B cell (primary cell): Measurements from ENCODE around the gene ABCB7. TPM values are rescaled to one million over a fixed set of nuclear protein-coding genes. Genes with fewer than 3 reads are reported as not detected.

Source experiments
- ATAC-seq: fragments of 200-7000 bp; cut with Tn5 transposase; one replicate; pipeline ENCODE4 v1.10.0; 2021; ENCODE audit warnings: low read depth, mild to moderate bottlenecking, moderate number of reproducible peaks, moderate library complexity
- CTCF ChIA-PET: fragments of 350-600 bp; sonication (Branson Sonifier 250); formaldehyde crosslinking; loops from one replicate; lab custom pipeline; 2021; ENCODE audit warnings: antibody characterized with exemption, inconsistent platforms; lab: Charles Lee
- POLR2A ChIA-PET: fragments of 350-600 bp; sonication (Branson Sonifier 250); formaldehyde crosslinking; loops from one replicate; lab custom pipeline; 2021; ENCODE audit warnings: antibody characterized with exemption; lab: Charles Lee
- DNase-seq: peaks from one replicate; pipeline ENCODE4 v3.0.0; 2013
- H2AFZ ChIP-seq: 2 replicates; pipeline ENCODE4 v1.6.1; 2012; ENCODE audit warnings: mild to moderate bottlenecking, low read depth, low read length; ENCODE audit not compliant: insufficient read depth, poor library complexity, severe bottlenecking
- H3K27ac ChIP-seq, 2 donors: 1 replicate in 1 of 2; 2 replicates in 1 of 2; pipeline ENCODE4 v1.5.1; 2012 to 2013; ENCODE audit warnings: low read length in 2 of 2, mild to moderate bottlenecking in 2 of 2, moderate library complexity in 1 of 2
- H3K27me3 ChIP-seq, 4 experiments: fragments of 200-600 bp in 1 of 4; sonication (generic) in 1 of 4; replicated peaks in 1 of 4; 1 replicate in 2 of 4; 2 replicates in 2 of 4; pipeline versions ENCODE4 v1.6.1 to v1.7.0; 2013 to 2016; ENCODE audit warnings: low read length in 3 of 4, mild to moderate bottlenecking in 2 of 4, mixed read lengths in 1 of 4, moderate library complexity in 1 of 4; ENCODE audit not compliant: insufficient read depth in 4 of 4, control insufficient read depth in 3 of 4; ENCODE audit errors: control extremely low read depth in 1 of 4
- H3K36me3 ChIP-seq, 2 experiments: replicated peaks in 1 of 2; 1 replicate in 1 of 2; 2 replicates in 1 of 2; pipeline versions ENCODE4 v1.6.1 to v1.7.1; 2013; ENCODE audit warnings: low read length in 1 of 2; ENCODE audit not compliant: insufficient read depth in 2 of 2, control insufficient read depth in 1 of 2; ENCODE audit errors: control extremely low read depth in 1 of 2, extremely low read depth in 1 of 2
- H3K4me1 ChIP-seq, 2 donors: fragments of 200-600 bp in 1 of 2; sonication (generic) in 1 of 2; 1 replicate in 1 of 2; 2 replicates in 1 of 2; pipeline versions ENCODE4 v1.5.1 to v1.6.1; 2013 to 2017; ENCODE audit warnings: low read length in 2 of 2; ENCODE audit not compliant: control insufficient read depth in 2 of 2, insufficient read depth in 2 of 2
- H3K4me2 ChIP-seq: replicated peaks from 2 replicates; pipeline ENCODE3; 2012; ENCODE audit warnings: mild to moderate bottlenecking, low read depth, low read length; ENCODE audit not compliant: poor library complexity, severe bottlenecking
- H3K4me3 ChIP-seq, 5 experiments: fragments of 200-600 bp in 1 of 5; sonication (generic) in 1 of 5; 1 replicate in 3 of 5; 2 replicates in 2 of 5; pipeline versions ENCODE4 v1.5.1 to v1.7.0; 2011 to 2016; ENCODE audit warnings: low read length in 4 of 5, mild to moderate bottlenecking in 4 of 5, low read depth in 2 of 5, control low read depth in 1 of 5, moderate library complexity in 1 of 5; ENCODE audit not compliant: insufficient read depth in 1 of 5; ENCODE audit errors: control extremely low read depth in 1 of 5, extremely low read depth in 1 of 5
- H3K79me2 ChIP-seq: fragments of 200-600 bp; sonication (generic); one replicate; pipeline ENCODE4 v1.6.0; 2016; ENCODE audit warnings: low read length; ENCODE audit not compliant: control insufficient read depth, insufficient read depth
- H3K9ac ChIP-seq: fragments of 200-600 bp; sonication (generic); 2 replicates; pipeline ENCODE4 v1.6.1; 2017; ENCODE audit warnings: mild to moderate bottlenecking, low read length, moderate library complexity
- H3K9me3 ChIP-seq, 3 donors: one replicate each; pipeline versions ENCODE4 v1.6.1 to v1.7.1; 2013; ENCODE audit warnings: low read length in 2 of 3; ENCODE audit not compliant: control insufficient read depth in 2 of 3, insufficient read depth in 1 of 3; ENCODE audit errors: control extremely low read depth in 1 of 3
- H4K20me1 ChIP-seq: 2 replicates; pipeline ENCODE4 v1.6.0; 2012; ENCODE audit warnings: mild to moderate bottlenecking, low read length; ENCODE audit not compliant: insufficient read depth, control insufficient read depth, poor library complexity, severe bottlenecking
- H3K27ac Mint-ChIP-seq: one replicate; pipeline ENCODE4 v1.8.0; 2021; ENCODE audit warnings: mixed read lengths
- H3K27me3 Mint-ChIP-seq: one replicate; pipeline ENCODE4 v1.8.0; 2021; ENCODE audit warnings: mixed read lengths
- H3K4me1 Mint-ChIP-seq: one replicate; pipeline ENCODE4 v1.8.0; 2021; ENCODE audit warnings: mixed read lengths
- H3K4me3 Mint-ChIP-seq: one replicate; pipeline ENCODE4 v1.8.0; 2021; ENCODE audit warnings: mixed read lengths
- H3K9me3 Mint-ChIP-seq: one replicate; pipeline ENCODE4 v1.8.0; 2022; ENCODE audit warnings: mixed read lengths; ENCODE audit not compliant: insufficient read depth
- EZH2 ChIP-seq: IDR thresholded peaks from 2 replicates; pipeline ENCODE4 v1.6.1; 2012; ENCODE audit warnings: borderline replicate concordance, low read depth, mild to moderate bottlenecking, moderate library complexity, low read length; ENCODE audit not compliant: insufficient read depth, poor library complexity, severe bottlenecking
- WGBS: methylation state at CpG from one replicate; pipeline ENCODE4 v1.1.5; 2013; ENCODE audit warnings: missing lambda C conversion rate; ENCODE audit not compliant: insufficient coverage; 5-methylcytosine and 5-hydroxymethylcytosine counted together
- intact Hi-C: fragments of 100-400 bp; cut with micrococcal nuclease; formaldehyde crosslinking; loops from one replicate; pipeline ENCODE4 v1.10.0; 2022
- polyA plus RNA-seq: library from polyadenylated mRNA; depleted of rRNA; stranded (reverse); fragments of >200 nt; gene quantifications from 2 replicates; pipeline ENCODE4 v1.2.3, GENCODE V29; 2012
- total RNA-seq, 2 donors: library from RNA; stranded (reverse); fragments of 120-200 nt in 1 of 2; gene quantifications; 1 replicate in 1 of 2; 2 replicates in 1 of 2; pipeline versions ENCODE4 v1.2.3 to v1.2.4, GENCODE V29; 2013 to 2022
- TF ChIP-seq, protein P1 (sequence below): fragments of 200-600 bp; IDR thresholded peaks from one replicate; pipeline ENCODE4 v1.8.0; 2022; ENCODE audit warnings: antibody characterized with exemption, mild to moderate bottlenecking

ABCB7 gene
- total and polyA plus RNA-seq, 2 donors (not counting 1 experiment from before 2014, with no cell fraction given): 17.8 to 34.7 TPM

- CTCF ChIA-PET: no interaction called here
These were observed 48.1 kb downstream of the ABCB7 start for GRCh38 chrX:75107863-75108509.

DNA sequence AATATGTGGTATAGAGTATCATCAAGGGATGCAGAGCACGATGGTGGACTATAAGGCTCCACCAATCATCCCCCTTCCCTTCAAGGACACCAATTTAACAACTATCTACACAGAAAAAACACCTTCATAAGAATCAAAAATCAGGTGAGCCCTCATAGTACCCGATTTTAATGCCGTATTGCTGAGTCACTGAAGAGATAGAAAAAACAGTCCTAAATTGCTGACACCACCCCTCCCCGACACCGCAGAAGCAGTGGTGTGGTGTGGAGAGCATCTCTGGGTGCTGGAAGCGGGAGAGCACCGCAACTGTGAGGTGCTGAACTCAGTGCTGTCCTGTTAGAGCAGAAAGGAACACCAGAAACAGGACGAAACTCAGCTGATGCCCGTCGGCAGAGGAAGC lies 49.3 kb downstream of the ABCB7 start:
- H3K9me3 ChIP-seq: no peaks in the 10 kb centered on the region
- no peak for ATAC-seq
- no peak overlapping the region for H3K27ac ChIP-seq
- Mint-ChIP-seq H3K4me1 (peaks cover 7% of the 10 kb centered on the region), H3K4me3 (no peak overlapping the region), H3K27ac (no peak overlapping the region), H3K9me3 (no peaks in the 10 kb centered on the region), H3K27me3 (no peaks in the 10 kb centered on the region)
- H3K4me1 ChIP-seq: no peaks in the 10 kb centered on the region
- H3K36me3 ChIP-seq: no peaks in the 10 kb centered on the region
- no peaks in the 10 kb centered on the region for H3K27me3 ChIP-seq
- H3K79me2 ChIP-seq: no peaks in the 10 kb centered on the region
- H3K9ac ChIP-seq: no peak overlapping the region
- H4K20me1 ChIP-seq: no peaks in the 10 kb centered on the region
- ChIA-PET CTCF (no interaction called here), POLR2A (no interaction called here)
- no peak overlapping the region for H2AFZ ChIP-seq
- intact Hi-C loops: no loop called here
- no peak overlapping the region for H3K4me2 ChIP-seq
- no peak for DNase-seq
- no CpG with 5 or more reads among the region's 10 CpGs for WGBS
- H3K4me3 ChIP-seq: no peak overlapping the region
- TF ChIP-seq, protein P1, sequence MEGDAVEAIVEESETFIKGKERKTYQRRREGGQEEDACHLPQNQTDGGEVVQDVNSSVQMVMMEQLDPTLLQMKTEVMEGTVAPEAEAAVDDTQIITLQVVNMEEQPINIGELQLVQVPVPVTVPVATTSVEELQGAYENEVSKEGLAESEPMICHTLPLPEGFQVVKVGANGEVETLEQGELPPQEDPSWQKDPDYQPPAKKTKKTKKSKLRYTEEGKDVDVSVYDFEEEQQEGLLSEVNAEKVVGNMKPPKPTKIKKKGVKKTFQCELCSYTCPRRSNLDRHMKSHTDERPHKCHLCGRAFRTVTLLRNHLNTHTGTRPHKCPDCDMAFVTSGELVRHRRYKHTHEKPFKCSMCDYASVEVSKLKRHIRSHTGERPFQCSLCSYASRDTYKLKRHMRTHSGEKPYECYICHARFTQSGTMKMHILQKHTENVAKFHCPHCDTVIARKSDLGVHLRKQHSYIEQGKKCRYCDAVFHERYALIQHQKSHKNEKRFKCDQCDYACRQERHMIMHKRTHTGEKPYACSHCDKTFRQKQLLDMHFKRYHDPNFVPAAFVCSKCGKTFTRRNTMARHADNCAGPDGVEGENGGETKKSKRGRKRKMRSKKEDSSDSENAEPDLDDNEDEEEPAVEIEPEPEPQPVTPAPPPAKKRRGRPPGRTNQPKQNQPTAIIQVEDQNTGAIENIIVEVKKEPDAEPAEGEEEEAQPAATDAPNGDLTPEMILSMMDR: no peak
- no peak for TF ChIP-seq EZH2

More at GRCh38 chrX:75107863-75108509, 48.1 kb downstream of the ABCB7 start:
- Histone ChIP-seq H2AFZ (no peak overlapping the region), H3K9ac (no peak overlapping the region), H3K79me2 (no peaks in the 10 kb centered on the region), H3K4me3 (no peak overlapping the region), H3K36me3 (no peaks in the 10 kb centered on the region), H3K4me2 (no peak overlapping the region), H4K20me1 (no peaks in the 10 kb centered on the region), H3K27ac (no peak overlapping the region), H3K27me3 (no peaks in the 10 kb centered on the region), H3K4me1 (no peaks in the 10 kb centered on the region), H3K9me3 (no peaks in the 10 kb centered on the region)
- Mint-ChIP-seq H3K9me3 (no peaks in the 10 kb centered on the region), H3K4me3 (no peak overlapping the region), H3K4me1 (peaks cover 7% of the 10 kb centered on the region), H3K27me3 (no peaks in the 10 kb centered on the region), H3K27ac (no peak overlapping the region)
- 96% methylated on average over 3 of the region's 6 CpGs for WGBS
- TF ChIP-seq, protein P1: no peak
- TF ChIP-seq EZH2: no peak
- ATAC-seq: no peak
- intact Hi-C loops: no loop called here
- POLR2A ChIA-PET: no interaction called here
- DNase-seq: no peak
